Activated T-cell treated with anti-CD3 and anti-CD28 coated beads for 24 hours (primary cell): ENCODE measurements around the gene CDC42SE2.
"Not testable (repeated sequence)": the region's sequence is repeated elsewhere in the genome, so short reads cannot be mapped to it uniquely, and the experiment has no call there.

Experiments used
- DNase-seq: peaks from one replicate; pipeline ENCODE4 v3.0.0-alpha.2; 2020; ENCODE audit warnings: low read depth

Gene CDC42SE2

GRCh38 chr5:131277875-131278740 lies 14.3 kb downstream of the CDC42SE2 start:
- no peak for DNase-seq

GRCh38 chr5:131278741-131279124 lies 14.9 kb downstream of the CDC42SE2 start:
- not testable (repeated sequence) for DNase-seq

- no peak for DNase-seq
These were observed 15.4 kb downstream of the CDC42SE2 start for GRCh38 chr5:131279204-131279603.

GRCh38 chr5:131280417-131280816 lies 16.6 kb downstream of the CDC42SE2 start:
- no peak for DNase-seq

- no peak for DNase-seq
These were observed 17.4 kb downstream of the CDC42SE2 start for GRCh38 chr5:131281133-131281867.

GRCh38 chr5:131281868-131282234 lies 18.0 kb downstream of the CDC42SE2 start:
- DNase-seq: no peak

GRCh38 chr5:131282235-131282634 lies 18.4 kb downstream of the CDC42SE2 start:
- DNase-seq: no peak

GRCh38 chr5:131285703-131286399 lies 22.0 kb downstream of the CDC42SE2 start:
- DNase-seq: no peak

- no peak for DNase-seq
These were observed 22.5 kb downstream of the CDC42SE2 start for GRCh38 chr5:131286400-131286715.

- DNase-seq: no peak
These were observed 24.5 kb downstream of the CDC42SE2 start for GRCh38 chr5:131288328-131288727.

GRCh38 chr5:131289738-131290137 lies 25.9 kb downstream of the CDC42SE2 start:
- DNase-seq: no peak

GRCh38 chr5:131296213-131296672 lies 32.4 kb downstream of the CDC42SE2 start:
- no peak for DNase-seq

- DNase-seq: no peak
These were observed 34.0 kb downstream of the CDC42SE2 start for GRCh38 chr5:131297886-131298285.

GRCh38 chr5:131299465-131299864 lies 35.6 kb downstream of the CDC42SE2 start:
- no peak for DNase-seq

- no peak for DNase-seq
These were observed 38.7 kb downstream of the CDC42SE2 start for GRCh38 chr5:131302506-131302905.

- no peak for DNase-seq
These were observed 39.7 kb downstream of the CDC42SE2 start for GRCh38 chr5:131303537-131303936.

- DNase-seq: no peak
These were observed 40.6 kb downstream of the CDC42SE2 start for GRCh38 chr5:131304414-131304813.

GRCh38 chr5:131305138-131305689 lies 41.4 kb downstream of the CDC42SE2 start:
- no peak for DNase-seq

- DNase-seq: no peak
These were observed 42.1 kb downstream of the CDC42SE2 start for GRCh38 chr5:131305906-131306305.

- DNase-seq: not testable (repeated sequence)
These were observed 48.5 kb downstream of the CDC42SE2 start for GRCh38 chr5:131312235-131312772.

GRCh38 chr5:131316026-131316425 lies 52.2 kb downstream of the CDC42SE2 start:
- no peak for DNase-seq

- no peak for DNase-seq
These were observed 53.0 kb downstream of the CDC42SE2 start for GRCh38 chr5:131316822-131317221.
